ENCODE data around the gene NEK11. TPM values are rescaled to one million over a fixed set of nuclear protein-coding genes. Genes with fewer than 3 reads are reported as not detected.
A peak's percentile ranks its signal among the peaks of the same experiment; 100 is the strongest.

Gene NEK11
- 5.5 and 13.7 TPM in 2 replicates for total RNA-seq
- polyA plus RNA-seq = 3.5 and 3.9 TPM in 2 replicates

DNA sequence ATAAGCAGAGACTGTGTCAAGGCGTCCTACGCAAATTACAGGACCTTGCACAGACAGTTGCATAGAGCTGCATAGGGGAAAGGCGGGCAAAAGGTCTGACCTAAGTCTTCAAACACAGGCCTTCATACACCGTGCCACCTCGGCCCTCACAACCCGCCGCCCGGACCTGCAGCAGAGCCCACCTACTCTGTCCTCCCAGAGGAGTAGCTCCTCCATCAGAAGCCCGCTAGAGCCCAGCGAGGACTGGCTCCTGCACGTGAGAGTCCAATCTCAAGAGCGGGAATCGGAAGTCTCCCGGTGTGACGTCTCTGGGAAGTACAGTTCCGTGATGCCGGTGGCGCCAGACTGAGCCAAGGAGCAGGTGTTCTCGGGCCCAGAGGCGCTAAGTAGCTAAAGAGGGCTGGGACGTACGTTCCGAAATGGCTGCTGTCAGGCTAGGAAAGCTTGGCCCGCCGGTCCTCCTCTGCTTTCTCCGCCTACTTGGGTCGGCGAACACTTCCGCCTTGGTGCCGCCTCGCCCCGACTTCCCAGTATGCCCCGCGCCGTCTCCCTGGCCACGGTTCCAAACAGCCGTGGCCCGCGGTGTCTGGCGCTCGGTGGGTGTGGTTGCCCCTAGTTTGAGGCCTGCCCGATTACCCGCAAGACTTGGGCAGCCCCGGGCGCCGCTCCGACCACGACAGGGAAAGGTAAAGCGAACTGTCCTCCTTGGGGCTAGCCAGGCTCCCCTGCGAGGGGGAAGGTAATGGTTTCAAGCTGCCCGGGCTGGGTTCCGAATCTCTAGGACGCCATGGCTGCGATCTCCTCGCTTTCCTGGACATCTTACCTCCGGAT is at the start of gene NEK11, which contains the start of gene ASTE1:
Gene NEK11 (plus strand): TSS at position 557 of the 831 bp plus-strand sequence. CDS start 2,832 bp downstream, outside the sequence.
Gene ASTE1 (minus strand): TSS at position 505 of the 831 bp plus-strand sequence. CDS start 1,519 bp downstream, outside the sequence.
- Histone ChIP-seq H3K9me3 (ENCODE audit: low read depth) (no peaks in the 10 kb centered on the region), H3K79me2 (no peaks in the 10 kb centered on the region), H4K20me1 (ENCODE audit: insufficient read depth, poor library complexity, severe bottlenecking) (no peaks in the 10 kb centered on the region), H3K36me3 (replicated peaks; ENCODE audit: insufficient read depth, low read depth) (no peaks in the 10 kb centered on the region), H3K27me3 (no peaks in the 10 kb centered on the region), H3K4me3 (peak within 1 kb of the TSS; percentile 46), H3K9me2 (replicated peaks; ENCODE audit: insufficient read depth) (no peaks in the 10 kb centered on the region), H2AFZ (peak within 1 kb of the TSS; percentile 85), H3K4me2 (peak within 1 kb of the TSS; percentile 74), H3K4me1 (ENCODE audit: insufficient read depth) (peaks cover 14% of the 10 kb centered on the region), H3K27ac (peak within 1 kb of the TSS; percentile 96)
- WGBS (ENCODE audit: low lambda C conversion rate, missing lambda C conversion rate) = 39% methylated on average over 50 of the region's 56 CpGs
- TF ChIP-seq EZH2phosphoT487 (IDR thresholded peaks at IDR 0.05; ENCODE audit: low read depth, severe bottlenecking, unreplicated experiment) (no peak), CTCF (IDR thresholded peaks at IDR 0.05; ENCODE audit: poor library complexity) (no peak), EZH2 (IDR thresholded peaks at IDR 0.05; ENCODE audit: borderline replicate concordance) (no peak)
- peak; percentile 84 for DNase-seq (ENCODE audit: low spot score)

- 93% methylated on average over 2 of the region's 2 CpGs for WGBS (ENCODE audit: low lambda C conversion rate, missing lambda C conversion rate)
- Histone ChIP-seq H4K20me1 (ENCODE audit: insufficient read depth, poor library complexity, severe bottlenecking) (no peaks in the 10 kb centered on the region), H3K4me2 (no peak overlapping the region), H3K4me3 (no peak overlapping the region), H2AFZ (no peak overlapping the region), H3K79me2 (no peaks in the 10 kb centered on the region), H3K36me3 (replicated peaks; ENCODE audit: insufficient read depth, low read depth) (no peaks in the 10 kb centered on the region), H3K9me2 (replicated peaks; ENCODE audit: insufficient read depth) (no peaks in the 10 kb centered on the region), H3K27me3 (no peaks in the 10 kb centered on the region), H3K27ac (no peak overlapping the region), H3K9me3 (ENCODE audit: low read depth) (no peaks in the 10 kb centered on the region), H3K4me1 (ENCODE audit: insufficient read depth) (no peaks in the 10 kb centered on the region)
- DNase-seq (ENCODE audit: low spot score) = no peak
- TF ChIP-seq EZH2phosphoT487 (IDR thresholded peaks at IDR 0.05; ENCODE audit: low read depth, severe bottlenecking, unreplicated experiment) = no peak
- no peak for TF ChIP-seq CTCF (IDR thresholded peaks at IDR 0.05; ENCODE audit: poor library complexity)
Observed at GRCh38 chr3:130979117-130979516, 47.6 kb upstream of the NEK11 start.

DNA sequence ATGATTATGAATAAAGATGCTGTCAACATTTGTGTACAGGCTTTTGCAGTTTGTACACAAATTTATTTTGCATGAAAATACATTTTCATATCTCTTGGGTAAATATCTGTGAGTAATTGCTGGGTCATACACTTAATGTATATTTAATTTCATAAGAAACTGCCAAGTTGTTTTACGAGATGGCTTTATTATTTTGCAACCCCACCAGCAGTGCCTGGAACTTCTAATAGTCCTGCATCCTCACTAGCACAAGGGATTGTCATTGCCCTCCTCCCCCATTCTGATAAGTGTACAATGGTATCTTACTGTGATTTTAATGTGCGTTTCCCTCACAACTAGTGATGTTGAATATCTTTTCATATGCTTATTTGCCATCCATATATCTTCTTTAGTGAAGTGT is 45.2 kb upstream of the NEK11 start:
- Histone ChIP-seq H3K4me2 (no peak overlapping the region), H3K27ac (no peak overlapping the region), H3K4me3 (no peak overlapping the region), H3K27me3 (no peaks in the 10 kb centered on the region), H2AFZ (no peak overlapping the region), H3K4me1 (ENCODE audit: insufficient read depth) (no peaks in the 10 kb centered on the region), H4K20me1 (ENCODE audit: insufficient read depth, poor library complexity, severe bottlenecking) (no peaks in the 10 kb centered on the region), H3K79me2 (no peaks in the 10 kb centered on the region), H3K9me2 (replicated peaks; ENCODE audit: insufficient read depth) (no peaks in the 10 kb centered on the region), H3K9me3 (ENCODE audit: low read depth) (no peaks in the 10 kb centered on the region), H3K36me3 (replicated peaks; ENCODE audit: insufficient read depth, low read depth) (no peaks in the 10 kb centered on the region)
- TF ChIP-seq EZH2phosphoT487 (IDR thresholded peaks at IDR 0.05; ENCODE audit: low read depth, severe bottlenecking, unreplicated experiment) (no peak), CTCF (IDR thresholded peaks at IDR 0.05; ENCODE audit: poor library complexity) (no peak), EZH2 (IDR thresholded peaks at IDR 0.05; ENCODE audit: borderline replicate concordance) (no peak)
- WGBS (ENCODE audit: low lambda C conversion rate, missing lambda C conversion rate) = 96% methylated on average over 2 of the region's 2 CpGs
- no peak for DNase-seq (ENCODE audit: low spot score)
